Nephron (organoid): ENCODE measurements around the gene CRTAC1.
"Not testable (repeated sequence)": the region's sequence is repeated elsewhere in the genome, so short reads cannot be mapped to it uniquely, and the experiment has no call there.

ENCODE experiments used
- H3K27ac Mint-ChIP-seq, 3 experiments: 2 replicates each; pipeline ENCODE4 v1.8.0; 2020; ENCODE audit warnings: mixed read lengths in 3 of 3, mild to moderate bottlenecking in 2 of 3, moderate library complexity in 1 of 3
- H3K27me3 Mint-ChIP-seq: 2 replicates; pipeline ENCODE4 v1.8.0; 2021; ENCODE audit warnings: low read depth, mild to moderate bottlenecking, moderate library complexity, mixed read lengths
- H3K36me3 Mint-ChIP-seq: 2 replicates; pipeline ENCODE4 v1.8.0; 2020; ENCODE audit warnings: low read depth, mixed read lengths
- H3K4me1 Mint-ChIP-seq: 2 replicates; pipeline ENCODE4 v1.8.0; 2020; ENCODE audit warnings: mixed read lengths
- H3K4me3 Mint-ChIP-seq, 3 experiments: 2 replicates each; pipeline ENCODE4 v1.8.0; 2020; ENCODE audit warnings: mild to moderate bottlenecking in 3 of 3, mixed read lengths in 3 of 3, moderate library complexity in 2 of 3
- H3K9me3 Mint-ChIP-seq: 2 replicates; pipeline ENCODE4 v1.8.0; 2020; ENCODE audit warnings: mixed read lengths
- CTCF ChIP-seq, 3 experiments: fragments of 200-600 bp; sonication (generic); IDR thresholded peaks; one replicate each; pipeline ENCODE4 v1.5.0; 2021; ENCODE audit warnings: antibody characterized with exemption in 3 of 3; ENCODE audit not compliant: unreplicated experiment in 3 of 3

The CRTAC1 gene

GRCh38 chr10:97843281-97843671 is 187.1 kb downstream of the CRTAC1 start:
- Mint-ChIP-seq H3K36me3 (no peaks in the 10 kb centered on the region), H3K27me3 (peaks cover 18% of the 10 kb centered on the region), H3K9me3 (peaks cover 6% of the 10 kb centered on the region), H3K4me3 (no peak overlapping the region), H3K27ac (no peak overlapping the region), H3K4me1 (peaks cover 12% of the 10 kb centered on the region)
- no peak for TF ChIP-seq CTCF (IDR thresholded peaks at IDR 0.05; ENCODE audit: unreplicated experiment in 3 of 3)

- Mint-ChIP-seq H3K27ac (no peak overlapping the region), H3K27me3 (peaks cover 15% of the 10 kb centered on the region), H3K36me3 (no peaks in the 10 kb centered on the region), H3K4me1 (peaks cover 12% of the 10 kb centered on the region), H3K4me3 (no peak overlapping the region), H3K9me3 (peaks cover 6% of the 10 kb centered on the region)
- TF ChIP-seq CTCF (IDR thresholded peaks at IDR 0.05; ENCODE audit: unreplicated experiment in 3 of 3) = no peak
Observed at GRCh38 chr10:97842656-97843280, 187.7 kb downstream of the CRTAC1 start.

DNA sequence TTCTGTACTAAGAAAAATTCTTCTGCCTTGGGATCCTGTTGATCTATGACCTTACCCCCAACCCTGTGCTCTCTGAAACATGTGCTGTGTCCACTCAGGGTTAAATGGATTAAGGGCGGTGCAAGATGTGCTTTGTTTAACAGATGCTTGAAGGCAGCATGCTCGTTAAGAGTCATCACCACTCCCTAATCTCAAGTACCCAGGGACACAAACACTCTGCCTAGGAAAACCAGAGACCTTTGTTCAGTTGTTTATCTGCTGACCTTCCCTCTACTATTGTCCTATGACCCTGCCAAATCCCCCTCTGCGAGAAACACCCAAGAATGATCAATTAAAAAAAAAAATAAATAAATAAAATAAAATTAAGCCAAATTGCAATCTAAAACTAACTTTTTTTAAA is 188.3 kb downstream of the CRTAC1 start:
- not testable (repeated sequence) for H3K27ac Mint-ChIP-seq, H3K36me3 Mint-ChIP-seq, H3K4me3 Mint-ChIP-seq, H3K9me3 Mint-ChIP-seq
- Mint-ChIP-seq H3K4me1 (peaks cover 12% of the 10 kb centered on the region), H3K27me3 (peaks cover 17% of the 10 kb centered on the region)

DNA sequence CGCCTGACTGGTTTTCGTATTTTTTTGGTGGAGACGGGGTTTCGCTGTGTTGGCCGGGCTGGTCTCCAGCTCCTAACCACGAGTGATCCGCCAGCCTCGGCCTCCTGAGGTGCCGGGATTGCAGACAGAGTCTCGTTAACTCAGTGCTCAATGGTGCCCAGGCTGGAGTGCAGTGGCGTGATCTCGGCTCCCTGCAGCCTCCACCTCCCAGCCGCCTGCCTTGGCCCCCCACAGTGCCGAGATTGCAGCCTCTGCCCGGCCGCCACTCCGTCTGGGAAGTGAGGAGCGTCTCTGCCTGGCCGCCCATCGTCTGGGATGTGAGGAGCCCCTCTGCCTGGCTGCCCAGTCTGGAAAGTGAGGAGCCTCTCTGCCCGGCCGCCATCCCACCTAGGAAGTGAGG is 189.3 kb downstream of the CRTAC1 start:
- H3K36me3 Mint-ChIP-seq, H3K9me3 Mint-ChIP-seq, H3K27ac Mint-ChIP-seq, H3K4me3 Mint-ChIP-seq: not testable (repeated sequence)
- Mint-ChIP-seq H3K4me1 (peaks cover 12% of the 10 kb centered on the region), H3K27me3 (peaks cover 26% of the 10 kb centered on the region)

- Mint-ChIP-seq H3K4me3 (no peak overlapping the region), H3K27me3 (peaks cover 45% of the 10 kb centered on the region), H3K36me3 (no peaks in the 10 kb centered on the region), H3K27ac (no peak overlapping the region), H3K4me1 (peaks cover 12% of the 10 kb centered on the region), H3K9me3 (peaks cover 9% of the 10 kb centered on the region)
- TF ChIP-seq CTCF (IDR thresholded peaks at IDR 0.05; ENCODE audit: unreplicated experiment in 3 of 3) = no peak
Observed at GRCh38 chr10:97838091-97838490, 192.3 kb downstream of the CRTAC1 start.

DNA sequence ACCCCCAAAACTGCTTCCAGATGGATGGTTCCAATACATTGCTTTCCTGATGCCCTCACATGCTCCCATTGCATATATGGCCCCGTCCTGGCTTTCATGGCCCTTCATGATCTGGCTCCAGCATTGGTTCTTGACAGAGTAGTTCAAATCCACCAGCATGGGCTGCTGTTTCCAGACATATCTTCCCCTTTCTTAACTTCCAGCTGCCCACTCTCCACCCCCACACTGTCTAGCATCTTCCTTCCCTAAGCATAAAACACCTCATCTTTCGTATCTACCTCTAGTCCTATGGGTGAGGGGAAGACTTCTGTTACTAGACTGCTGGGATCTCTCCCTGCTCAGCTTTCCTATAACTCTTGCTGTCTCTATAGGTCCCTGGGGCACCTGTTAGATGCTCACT is 194.0 kb downstream of the CRTAC1 start:
- peaks cover 7% of the 10 kb centered on the region for H3K9me3 Mint-ChIP-seq
- H3K27ac Mint-ChIP-seq = no peak overlapping the region
- H3K4me3 Mint-ChIP-seq = no peak overlapping the region
- peaks cover 60% of the 10 kb centered on the region for H3K27me3 Mint-ChIP-seq
- TF ChIP-seq CTCF (IDR thresholded peaks at IDR 0.05; ENCODE audit: unreplicated experiment in 3 of 3) = no peak
- H3K36me3 Mint-ChIP-seq = no peaks in the 10 kb centered on the region
- peaks cover 12% of the 10 kb centered on the region for H3K4me1 Mint-ChIP-seq

DNA sequence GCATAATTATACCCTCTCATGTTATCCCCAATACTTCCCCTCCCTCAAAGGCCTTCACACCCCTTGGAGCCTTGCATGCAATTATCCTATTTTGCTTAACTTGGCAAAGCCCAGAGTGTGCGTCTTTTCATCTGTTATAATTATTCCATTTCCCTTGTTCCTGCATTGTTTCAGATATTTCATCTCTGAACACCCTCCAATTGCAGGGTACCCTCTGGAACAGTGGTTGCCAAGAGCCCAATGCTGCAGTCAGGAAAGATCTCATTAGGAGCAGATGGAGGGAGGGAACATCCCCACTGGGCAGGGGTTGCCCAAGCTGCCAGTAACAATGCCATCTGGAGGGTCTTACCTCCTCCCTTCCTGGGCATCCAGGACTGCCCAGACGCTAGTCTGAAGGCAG is 199.2 kb downstream of the CRTAC1 start:
- Mint-ChIP-seq H3K4me1 (no peaks in the 10 kb centered on the region), H3K27me3 (peaks cover 68% of the 10 kb centered on the region), H3K27ac (no peak overlapping the region), H3K9me3 (peaks cover 3% of the 10 kb centered on the region), H3K4me3 (no peak overlapping the region), H3K36me3 (no peaks in the 10 kb centered on the region)
- no peak for TF ChIP-seq CTCF (IDR thresholded peaks at IDR 0.05; ENCODE audit: unreplicated experiment in 3 of 3)
